ENCODE measurements around the gene PTPRK. TPM values are rescaled to one million over a fixed set of nuclear protein-coding genes. Genes with fewer than 3 reads are reported as not detected.

The PTPRK gene
- total and polyA plus RNA-seq, 12 donors = 3.2 to 22.4 (median 15.0) TPM

DNA sequence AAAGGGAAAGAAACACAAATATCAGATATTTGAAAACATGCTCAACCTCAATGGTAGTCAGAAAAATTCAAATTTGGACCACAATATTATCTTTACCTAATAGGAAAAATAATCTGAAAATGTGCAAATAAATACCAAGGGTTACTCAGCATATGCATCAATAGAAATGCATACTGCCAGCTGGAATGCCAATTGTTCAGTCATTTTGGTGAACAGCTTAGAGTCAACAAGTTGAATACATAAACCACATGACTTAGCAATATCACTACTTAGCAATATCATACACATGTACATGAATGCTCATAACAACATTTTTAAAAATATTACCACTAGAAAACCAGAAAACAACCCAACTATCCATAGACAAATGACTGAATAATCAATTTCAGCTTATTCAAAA lies 212.7 kb downstream of the PTPRK start:
- no peaks in the 10 kb centered on the region for H3K4me1 ChIP-seq (replicated peaks in 1 of 2)
- no peak for DNase-seq
- intact Hi-C loops (cut with DNase I) = no loop called here
- H3K9me3 ChIP-seq (replicated peaks in 1 of 3) = no peaks in the 10 kb centered on the region
- H3K4me3 ChIP-seq = no peak overlapping the region
- H3K27ac ChIP-seq = no peak overlapping the region
- no peaks in the 10 kb centered on the region for H3K36me3 ChIP-seq (replicated peaks in 1 of 2)
- TF ChIP-seq, protein P1, sequence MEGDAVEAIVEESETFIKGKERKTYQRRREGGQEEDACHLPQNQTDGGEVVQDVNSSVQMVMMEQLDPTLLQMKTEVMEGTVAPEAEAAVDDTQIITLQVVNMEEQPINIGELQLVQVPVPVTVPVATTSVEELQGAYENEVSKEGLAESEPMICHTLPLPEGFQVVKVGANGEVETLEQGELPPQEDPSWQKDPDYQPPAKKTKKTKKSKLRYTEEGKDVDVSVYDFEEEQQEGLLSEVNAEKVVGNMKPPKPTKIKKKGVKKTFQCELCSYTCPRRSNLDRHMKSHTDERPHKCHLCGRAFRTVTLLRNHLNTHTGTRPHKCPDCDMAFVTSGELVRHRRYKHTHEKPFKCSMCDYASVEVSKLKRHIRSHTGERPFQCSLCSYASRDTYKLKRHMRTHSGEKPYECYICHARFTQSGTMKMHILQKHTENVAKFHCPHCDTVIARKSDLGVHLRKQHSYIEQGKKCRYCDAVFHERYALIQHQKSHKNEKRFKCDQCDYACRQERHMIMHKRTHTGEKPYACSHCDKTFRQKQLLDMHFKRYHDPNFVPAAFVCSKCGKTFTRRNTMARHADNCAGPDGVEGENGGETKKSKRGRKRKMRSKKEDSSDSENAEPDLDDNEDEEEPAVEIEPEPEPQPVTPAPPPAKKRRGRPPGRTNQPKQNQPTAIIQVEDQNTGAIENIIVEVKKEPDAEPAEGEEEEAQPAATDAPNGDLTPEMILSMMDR (IDR thresholded peaks at IDR 0.05) = no peak
- no peak for TF ChIP-seq POLR2A (IDR thresholded peaks at IDR 0.05)
- H3K27me3 ChIP-seq = no peaks in the 10 kb centered on the region

DNA sequence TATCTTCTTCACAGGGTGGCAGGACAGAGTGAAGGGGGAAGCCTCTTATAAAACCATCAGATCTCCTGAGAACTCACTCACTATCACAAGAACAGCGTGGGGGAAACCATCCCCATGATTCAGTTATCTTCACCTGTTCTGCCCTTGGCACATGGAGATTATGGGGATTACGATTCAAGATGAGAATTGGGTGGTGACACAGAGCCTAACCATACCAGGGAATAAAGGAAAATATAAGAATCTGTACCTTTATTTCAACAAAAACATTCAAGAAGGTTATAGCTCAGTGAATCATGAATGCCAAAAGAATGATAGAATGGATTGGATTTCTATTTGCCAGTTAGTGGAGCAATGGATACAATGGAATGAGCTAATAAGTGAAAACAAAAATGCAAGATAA lies 214.4 kb downstream of the PTPRK start:
- H3K4me3 ChIP-seq = no peak overlapping the region
- H3K4me1 ChIP-seq (replicated peaks in 1 of 2) = no peaks in the 10 kb centered on the region
- TF ChIP-seq, protein P1 (IDR thresholded peaks at IDR 0.05) = no peak
- no peak for TF ChIP-seq POLR2A (IDR thresholded peaks at IDR 0.05)
- WGBS, 4 donors = 90 to 94% (median 93%) methylated on average over 2 of the region's 2 CpGs
- no peaks in the 10 kb centered on the region for H3K9me3 ChIP-seq (replicated peaks in 1 of 3)
- H3K27me3 ChIP-seq = no peaks in the 10 kb centered on the region
- DNase-seq = no peak
- intact Hi-C loops (cut with DNase I) = no loop called here
- H3K27ac ChIP-seq = no peak overlapping the region
- no peaks in the 10 kb centered on the region for H3K36me3 ChIP-seq (replicated peaks in 1 of 2)

DNA sequence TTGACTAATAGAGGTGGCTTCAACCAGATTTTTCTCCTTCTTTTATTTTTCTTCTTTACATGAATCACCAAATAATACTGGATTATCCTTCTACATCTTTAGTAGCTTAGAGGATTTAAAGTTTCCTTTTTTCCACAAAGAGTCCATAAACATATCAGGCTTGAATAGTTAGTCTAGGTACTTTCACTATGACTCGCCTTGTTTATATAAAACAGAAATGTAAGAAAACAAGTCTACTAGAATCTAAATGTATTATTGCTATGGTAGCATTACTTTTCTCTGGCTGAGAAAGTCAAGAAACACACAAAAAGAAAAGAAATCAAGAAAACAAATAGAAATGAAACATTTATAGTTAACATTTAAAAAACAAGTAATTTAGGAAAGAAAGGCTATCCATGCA lies 215.2 kb downstream of the PTPRK start:
- Histone ChIP-seq H3K36me3 (replicated peaks in 1 of 2) (no peaks in the 10 kb centered on the region), H3K4me1 (replicated peaks in 1 of 2) (no peaks in the 10 kb centered on the region), H3K27ac (no peak overlapping the region), H3K9me3 (replicated peaks in 1 of 3) (no peaks in the 10 kb centered on the region), H3K4me3 (no peak overlapping the region), H3K27me3 (no peaks in the 10 kb centered on the region)
- no peak for DNase-seq
- WGBS, 4 donors = 90 to 98% (median 92%) methylated on average over 1 of the region's 1 CpG
- no peak for TF ChIP-seq POLR2A (IDR thresholded peaks at IDR 0.05)
- TF ChIP-seq, protein P1 (IDR thresholded peaks at IDR 0.05) = no peak
- intact Hi-C loops (cut with DNase I) = no loop called here

DNA sequence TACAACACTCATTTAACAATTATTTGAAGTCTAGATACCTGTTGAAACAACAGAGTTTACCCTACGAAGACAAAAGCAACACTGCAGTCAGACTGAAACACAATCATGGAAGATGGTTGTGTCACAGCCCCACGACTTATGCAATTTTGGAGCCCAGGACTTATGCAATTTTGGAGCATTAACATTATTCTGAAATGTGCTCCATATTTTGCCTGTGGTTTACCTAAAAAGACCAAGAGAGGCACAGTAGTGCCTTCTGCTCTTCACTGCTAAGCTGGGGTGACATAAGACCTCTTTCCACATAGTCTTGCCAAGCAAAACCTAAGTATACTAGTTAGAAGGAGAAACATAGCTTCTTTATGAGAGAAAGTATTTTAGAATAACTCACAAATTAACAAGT lies 216.5 kb downstream of the PTPRK start:
- no peak overlapping the region for H3K27ac ChIP-seq
- intact Hi-C loops (cut with DNase I) = no loop called here
- WGBS, 4 donors = 74 to 89% (median 79%) methylated on average over 2 of the region's 2 CpGs
- TF ChIP-seq, protein P1 (IDR thresholded peaks at IDR 0.05) = no peak
- H3K27me3 ChIP-seq = no peaks in the 10 kb centered on the region
- no peak overlapping the region for H3K4me3 ChIP-seq
- no peaks in the 10 kb centered on the region for H3K36me3 ChIP-seq (replicated peaks in 1 of 2)
- DNase-seq = no peak
- H3K4me1 ChIP-seq (replicated peaks in 1 of 2) = no peaks in the 10 kb centered on the region
- H3K9me3 ChIP-seq (replicated peaks in 1 of 3) = no peaks in the 10 kb centered on the region
